NCI-H2171 treated with DMSO at 0.1 percent for 48 hours (cell line): ENCODE data around the gene CARMIL1.

ENCODE experiments used
- DNase-seq: peaks from one replicate; lab custom pipeline; 2025; lab: John Stamatoyannopoulos, UW

Gene CARMIL1

DNA sequence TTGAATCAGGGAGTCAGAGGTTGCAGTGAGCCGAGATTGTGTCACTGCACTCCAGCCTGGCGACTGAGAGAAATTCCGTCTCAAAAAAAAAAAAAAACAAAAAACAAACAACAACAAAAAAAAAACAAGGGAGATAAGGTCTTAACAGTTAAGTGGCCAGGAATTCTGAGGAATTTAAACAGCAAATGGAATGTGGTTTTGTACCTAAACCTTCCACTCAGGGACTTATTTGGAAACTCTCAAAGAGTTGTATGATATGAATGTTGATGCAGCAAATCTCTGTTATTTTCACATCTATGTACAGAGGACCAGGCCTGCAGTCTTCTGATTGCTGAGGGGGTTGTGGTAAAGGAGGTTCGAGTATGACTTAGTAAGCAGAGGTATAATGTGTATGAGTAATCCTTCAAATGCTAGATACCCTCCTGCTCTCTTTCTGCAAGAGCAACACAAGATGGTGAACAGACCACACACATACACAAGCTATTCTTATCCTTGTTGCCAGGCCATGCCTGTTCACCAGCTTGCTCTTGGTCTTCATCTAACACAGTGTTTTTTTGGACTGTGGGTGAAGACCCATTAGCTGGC is 197.9 kb downstream of the CARMIL1 start:
- DNase-seq = no peak

- DNase-seq = no peak
Measured at GRCh38 chr6:25478973-25479372, 199.8 kb downstream of the CARMIL1 start.

DNA sequence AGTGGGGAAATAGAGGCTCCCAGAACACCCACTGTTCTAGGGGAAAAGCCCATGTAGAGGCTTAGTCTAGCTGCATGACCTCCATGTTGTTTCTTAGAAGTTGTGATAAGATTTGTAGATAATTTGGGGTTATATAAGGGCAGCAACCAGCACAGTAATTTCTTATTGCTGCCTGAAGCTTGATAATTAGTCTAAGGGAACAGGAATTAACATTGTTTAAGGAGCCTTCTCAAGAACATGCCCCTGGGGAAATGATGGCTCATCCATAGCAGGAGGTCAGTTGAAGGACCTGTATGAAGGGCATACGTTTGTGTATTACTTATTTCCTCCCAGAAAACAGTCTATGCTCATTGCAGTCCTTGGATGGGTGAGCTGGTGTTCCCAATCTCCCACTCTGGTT is 202.1 kb downstream of the CARMIL1 start:
- no peak for DNase-seq

- DNase-seq = no peak
Measured at GRCh38 chr6:25482996-25483395, 203.8 kb downstream of the CARMIL1 start.

DNA sequence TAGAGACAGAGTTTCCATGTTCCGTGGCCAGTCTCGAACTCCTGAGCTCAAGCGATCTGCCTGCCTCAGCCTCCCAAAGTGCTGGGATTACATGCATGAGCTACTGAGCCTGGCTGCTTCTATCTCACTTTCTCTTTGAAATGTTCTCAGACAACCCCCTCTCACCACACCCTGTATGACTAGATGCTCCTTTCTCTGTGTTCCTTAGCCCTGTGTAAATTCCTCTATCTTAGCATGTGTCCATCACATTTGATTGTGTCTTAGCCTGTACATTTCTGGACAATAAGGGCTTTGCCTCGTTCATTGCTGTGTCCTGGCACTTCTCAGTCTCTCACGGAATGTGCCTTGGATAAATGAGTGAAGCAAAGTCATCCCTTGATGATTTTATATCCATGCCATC is 204.8 kb downstream of the CARMIL1 start:
- no peak for DNase-seq

DNA sequence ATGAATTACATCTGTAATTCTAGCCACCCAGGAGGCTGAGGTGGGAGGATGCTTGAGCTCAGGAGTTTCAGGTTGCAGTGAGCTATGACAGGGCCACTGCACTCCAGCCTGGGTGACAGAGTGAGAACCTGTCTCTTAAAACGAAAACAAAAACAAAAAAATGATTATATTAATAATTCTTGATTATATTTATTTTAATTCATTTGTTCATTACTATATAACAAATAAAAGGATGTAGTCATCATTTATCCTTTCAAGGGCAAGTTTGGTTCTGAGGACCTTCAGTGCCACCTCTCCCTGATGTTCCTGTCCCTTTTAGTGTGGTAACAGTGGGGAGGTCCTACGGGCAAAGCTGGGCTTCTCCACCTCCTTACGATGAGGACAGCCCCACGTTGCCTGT is 205.7 kb downstream of the CARMIL1 start:
- peak; percentile 44 for DNase-seq

DNA sequence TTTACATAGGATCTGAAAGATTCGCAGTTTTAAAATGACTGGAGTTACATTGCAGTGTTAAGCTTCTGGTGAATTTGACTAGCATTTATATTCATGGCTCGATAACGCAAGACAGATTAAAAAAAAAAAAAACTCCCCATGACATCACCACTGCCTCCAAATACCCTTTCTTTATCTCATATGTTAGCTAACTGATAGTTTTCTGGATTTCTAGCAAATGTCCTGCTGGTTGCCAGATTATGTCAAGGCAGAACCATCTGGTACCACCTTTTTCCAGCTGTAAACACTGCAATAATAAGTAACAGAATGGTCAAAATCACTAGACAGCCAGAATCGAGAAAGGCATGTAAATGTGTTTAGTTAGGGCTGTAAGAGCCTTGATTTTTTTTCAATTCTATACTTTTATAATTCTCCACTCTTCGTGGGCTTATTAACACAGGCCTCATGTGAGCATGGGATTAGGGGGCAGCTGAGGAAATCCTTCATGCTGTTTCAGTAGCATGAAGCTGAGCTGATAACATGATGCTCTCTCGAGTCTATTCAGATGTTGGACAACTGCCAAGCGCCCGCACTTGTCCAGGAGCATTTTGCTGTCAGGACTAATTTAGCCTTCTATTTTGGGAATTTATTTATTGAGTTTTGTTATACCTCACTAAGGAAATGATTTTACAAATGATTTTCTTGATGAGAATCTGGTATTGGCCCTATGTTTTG is 206.8 kb downstream of the CARMIL1 start:
- peak; percentile 86 for DNase-seq

- DNase-seq = peak; percentile 53
Measured at GRCh38 chr6:25486550-25486949, 207.4 kb downstream of the CARMIL1 start.

DNA sequence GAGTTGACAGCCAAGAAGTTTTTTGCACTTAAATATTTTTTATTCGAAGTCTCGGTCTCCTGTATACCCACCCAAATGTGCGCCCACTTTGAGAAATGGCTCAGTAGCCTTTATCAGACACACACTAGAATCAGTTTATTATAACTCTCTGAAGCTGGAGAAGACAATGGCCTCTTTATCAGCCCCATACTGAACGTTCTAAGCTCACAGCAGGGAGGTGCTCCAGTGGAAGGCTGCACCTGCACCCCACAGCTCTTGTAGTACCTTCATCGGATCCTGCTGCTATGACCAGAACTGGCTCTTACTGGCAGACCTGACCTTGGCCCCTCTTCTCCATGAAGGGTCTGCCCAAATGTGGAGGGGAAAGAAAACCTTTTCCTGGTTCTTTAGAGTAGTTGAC is 207.8 kb downstream of the CARMIL1 start:
- DNase-seq = no peak

- DNase-seq = no peak
Measured at GRCh38 chr6:25488156-25488555, 209.0 kb downstream of the CARMIL1 start.

DNA sequence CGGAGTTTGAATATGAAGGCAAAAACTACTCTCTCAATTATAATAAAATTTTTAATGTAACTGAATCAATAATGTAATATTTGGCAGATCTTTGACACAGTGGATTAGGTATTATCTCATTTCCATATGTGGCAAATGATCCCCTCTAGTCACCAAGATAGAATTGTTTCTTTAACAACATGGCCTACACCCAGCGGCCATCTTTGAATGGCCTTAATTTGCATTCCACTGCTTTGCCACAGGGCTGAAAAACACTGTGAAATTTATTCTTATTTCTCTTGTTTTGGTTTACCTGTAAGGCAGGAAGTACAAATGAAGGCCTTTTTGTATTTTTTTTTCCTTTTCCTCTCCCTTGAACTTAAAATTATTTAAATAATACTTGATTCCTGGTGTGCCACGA is 210.2 kb downstream of the CARMIL1 start:
- DNase-seq = no peak

GRCh38 chr6:25490018-25490801 is 211.0 kb downstream of the CARMIL1 start:
- DNase-seq = peak; percentile 80

DNA sequence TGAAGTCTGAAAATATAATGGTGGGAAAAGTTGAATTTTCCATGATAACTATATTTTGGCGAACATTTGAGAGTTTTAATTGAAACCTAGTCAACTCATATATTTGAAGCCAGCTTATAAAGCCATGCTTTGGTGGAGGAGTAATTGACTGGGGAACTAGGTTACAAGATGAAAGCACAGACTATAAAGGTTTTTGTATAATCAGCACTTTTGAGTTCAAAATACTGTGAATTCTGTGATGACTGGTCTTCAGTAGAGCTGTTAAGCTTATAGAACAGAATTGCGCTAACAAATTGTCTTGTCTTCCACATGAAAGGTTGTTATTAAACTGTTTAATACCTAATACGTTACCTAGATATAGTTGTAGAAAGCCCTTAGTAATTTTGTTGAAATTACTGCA is 213.8 kb downstream of the CARMIL1 start:
- DNase-seq = no peak

- DNase-seq = no peak
Measured at GRCh38 chr6:25494469-25494868, 215.3 kb downstream of the CARMIL1 start.

GRCh38 chr6:25497383-25498040 is 218.3 kb downstream of the CARMIL1 start:
- no peak for DNase-seq

- no peak for DNase-seq
Measured at GRCh38 chr6:25498505-25498904, 219.3 kb downstream of the CARMIL1 start.

- no peak for DNase-seq
Measured at GRCh38 chr6:25499615-25500235, 220.6 kb downstream of the CARMIL1 start.

DNA sequence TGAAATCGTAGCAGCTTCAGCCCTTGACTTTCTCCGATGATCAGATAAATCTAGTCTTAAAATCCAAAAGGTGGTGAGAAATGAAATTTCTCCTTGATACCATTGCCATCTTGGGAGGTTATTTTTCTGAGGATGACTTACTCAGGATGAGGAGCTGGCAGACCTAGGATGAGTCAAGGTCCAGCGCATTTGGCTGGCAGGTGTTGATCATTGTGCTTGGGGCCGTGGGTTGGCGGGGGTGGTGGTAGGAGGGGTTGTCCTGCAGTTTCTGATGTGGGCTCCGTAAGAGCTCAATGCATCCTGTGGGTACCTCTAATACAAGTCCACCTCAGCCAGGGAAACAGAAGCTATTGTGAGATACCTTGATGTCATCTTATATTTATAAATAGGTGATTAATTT is 224.5 kb downstream of the CARMIL1 start:
- no peak for DNase-seq

DNA sequence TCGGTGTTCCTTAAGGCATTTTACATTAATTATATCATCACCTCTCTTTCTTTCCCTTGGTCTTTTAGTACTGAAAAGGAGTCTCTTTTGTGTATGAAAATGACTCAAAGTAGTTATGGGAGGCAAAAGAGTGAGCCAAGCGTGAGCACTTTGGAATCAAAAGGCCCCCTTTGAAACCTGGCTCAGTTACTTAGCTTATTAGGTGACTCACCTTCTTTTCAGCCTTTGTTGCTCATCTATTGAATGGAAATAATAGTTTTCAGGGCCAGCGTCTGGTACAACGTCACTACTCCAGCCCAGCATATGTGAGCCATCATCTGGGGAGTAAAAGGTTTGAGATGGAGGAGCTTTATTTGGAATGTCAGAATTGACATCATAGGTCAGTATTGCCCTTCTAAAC is 225.5 kb downstream of the CARMIL1 start:
- DNase-seq = no peak

- no peak for DNase-seq
Measured at GRCh38 chr6:25506020-25506419, 226.8 kb downstream of the CARMIL1 start.

DNA sequence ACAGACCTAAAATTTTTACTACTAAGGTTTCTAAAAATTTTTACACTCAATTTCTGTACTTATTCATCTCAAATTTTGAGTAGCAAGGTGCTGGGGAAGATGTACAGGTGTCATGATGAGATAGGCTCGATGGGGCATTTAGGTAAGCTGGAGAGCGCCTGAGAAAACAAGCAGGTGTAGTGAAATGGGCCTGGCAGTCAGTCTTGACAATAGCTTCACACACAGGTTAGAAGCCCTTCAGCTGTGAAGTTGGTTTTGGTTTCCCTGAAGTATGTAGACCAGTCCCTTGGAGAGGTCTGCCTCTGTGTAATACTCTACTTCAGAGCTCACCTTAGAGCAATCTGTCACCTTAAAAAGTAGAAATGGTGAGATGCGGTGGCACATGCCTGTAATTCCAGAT is 228.9 kb downstream of the CARMIL1 start:
- no peak for DNase-seq

DNA sequence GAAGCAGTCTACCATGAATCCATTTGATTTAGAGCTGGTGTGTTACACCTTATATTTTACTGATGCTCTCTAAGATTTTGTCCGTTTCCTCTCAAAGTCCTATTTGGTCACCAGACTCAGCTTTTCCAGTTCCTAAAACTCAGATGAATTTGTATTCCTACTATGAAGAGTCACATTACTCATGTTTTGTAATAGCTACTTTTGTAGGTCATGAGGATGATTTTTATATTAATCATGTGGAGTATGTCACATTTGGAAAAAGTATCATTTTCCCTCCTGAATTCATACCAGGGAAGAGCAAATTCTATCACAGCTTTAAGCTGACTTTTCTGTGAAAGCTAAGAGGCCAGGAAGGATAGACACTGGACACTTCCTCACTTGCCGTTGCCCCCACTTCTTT is 232.2 kb downstream of the CARMIL1 start:
- no peak for DNase-seq
